GM13976 (cell line): Measurements from ENCODE around the gene GAB2.

Source experiments
- DNase-seq: peaks from one replicate; pipeline ENCODE4 v3.0.0; 2012; ENCODE audit warnings: low spot score
- CTCF ChIP-seq: IDR thresholded peaks from 2 replicates; pipeline ENCODE4 v1.5.1; 2012; ENCODE audit warnings: borderline replicate concordance, mild to moderate bottlenecking; ENCODE audit not compliant: insufficient read depth; ENCODE audit errors: extremely low read depth, missing control alignments, control extremely low read depth
- in situ Hi-C: fragments of 300-500 bp; cut with MboI; formaldehyde crosslinking; loops from one replicate; pipeline ENCODE4 v1.12.0; 2022; ENCODE audit warnings: low sequenced_read_pairs, mixed read lengths, inconsistent platforms; ENCODE audit not compliant: unreplicated experiment

The GAB2 gene

GRCh38 chr11:78330361-78330760 lies 87.3 kb downstream of the GAB2 start:
- DNase-seq, result no peak
- TF ChIP-seq CTCF, result no peak

GRCh38 chr11:78327945-78328344 lies 89.7 kb downstream of the GAB2 start:
- TF ChIP-seq CTCF, result no peak
- no peak for DNase-seq
- in situ Hi-C loops, result no loop called here

More at GRCh38 chr11:78330361-78330760, 87.3 kb downstream of the GAB2 start:
- in situ Hi-C loops, result no loop called here

GRCh38 chr11:78325274-78325781 lies 92.3 kb downstream of the GAB2 start:
- no peak for TF ChIP-seq CTCF
- in situ Hi-C loops, result no loop called here
- peak; percentile 23 for DNase-seq

GRCh38 chr11:78323363-78323762 lies 94.3 kb downstream of the GAB2 start:
- in situ Hi-C loops, result no loop called here
- no peak for TF ChIP-seq CTCF
- DNase-seq, result no peak

GRCh38 chr11:78319453-78319955 lies 98.1 kb downstream of the GAB2 start:
- TF ChIP-seq CTCF, result no peak
- in situ Hi-C loops, result no loop called here
- no peak for DNase-seq

GRCh38 chr11:78318321-78319114 lies 99.1 kb downstream of the GAB2 start:
- no peak for DNase-seq
- in situ Hi-C loops, result no loop called here
- TF ChIP-seq CTCF, result no peak
